B cell (primary cell): ENCODE measurements around the gene MCM6. TPM values are rescaled to one million over a fixed set of nuclear protein-coding genes. Genes with fewer than 3 reads are reported as not detected.

ENCODE experiments used
- ATAC-seq: fragments of 200-7000 bp; cut with Tn5 transposase; one replicate; pipeline ENCODE4 v1.10.0; 2021; ENCODE audit warnings: low read depth, mild to moderate bottlenecking, moderate number of reproducible peaks, moderate library complexity
- CTCF ChIA-PET: fragments of 350-600 bp; sonication (Branson Sonifier 250); formaldehyde crosslinking; loops from one replicate; lab custom pipeline; 2021; ENCODE audit warnings: antibody characterized with exemption, inconsistent platforms; lab: Charles Lee
- POLR2A ChIA-PET: fragments of 350-600 bp; sonication (Branson Sonifier 250); formaldehyde crosslinking; loops from one replicate; lab custom pipeline; 2021; ENCODE audit warnings: antibody characterized with exemption; lab: Charles Lee
- DNase-seq: peaks from one replicate; pipeline ENCODE4 v3.0.0; 2013
- H2AFZ ChIP-seq: 2 replicates; pipeline ENCODE4 v1.6.1; 2012; ENCODE audit warnings: mild to moderate bottlenecking, low read depth, low read length; ENCODE audit not compliant: insufficient read depth, poor library complexity, severe bottlenecking
- H3K27ac ChIP-seq, 2 donors: 1 replicate in 1 of 2; 2 replicates in 1 of 2; pipeline ENCODE4 v1.5.1; 2012 to 2013; ENCODE audit warnings: low read length in 2 of 2, mild to moderate bottlenecking in 2 of 2, moderate library complexity in 1 of 2
- H3K27me3 ChIP-seq, 4 experiments: fragments of 200-600 bp in 1 of 4; sonication (generic) in 1 of 4; replicated peaks in 1 of 4; 1 replicate in 2 of 4; 2 replicates in 2 of 4; pipeline versions ENCODE4 v1.6.1 to v1.7.0; 2013 to 2016; ENCODE audit warnings: low read length in 3 of 4, mild to moderate bottlenecking in 2 of 4, mixed read lengths in 1 of 4, moderate library complexity in 1 of 4; ENCODE audit not compliant: insufficient read depth in 4 of 4, control insufficient read depth in 3 of 4; ENCODE audit errors: control extremely low read depth in 1 of 4
- H3K36me3 ChIP-seq, 2 experiments: replicated peaks in 1 of 2; 1 replicate in 1 of 2; 2 replicates in 1 of 2; pipeline versions ENCODE4 v1.6.1 to v1.7.1; 2013; ENCODE audit warnings: low read length in 1 of 2; ENCODE audit not compliant: insufficient read depth in 2 of 2, control insufficient read depth in 1 of 2; ENCODE audit errors: control extremely low read depth in 1 of 2, extremely low read depth in 1 of 2
- H3K4me1 ChIP-seq, 2 donors: fragments of 200-600 bp in 1 of 2; sonication (generic) in 1 of 2; 1 replicate in 1 of 2; 2 replicates in 1 of 2; pipeline versions ENCODE4 v1.5.1 to v1.6.1; 2013 to 2017; ENCODE audit warnings: low read length in 2 of 2; ENCODE audit not compliant: control insufficient read depth in 2 of 2, insufficient read depth in 2 of 2
- H3K4me2 ChIP-seq: replicated peaks from 2 replicates; pipeline ENCODE3; 2012; ENCODE audit warnings: mild to moderate bottlenecking, low read depth, low read length; ENCODE audit not compliant: poor library complexity, severe bottlenecking
- H3K4me3 ChIP-seq, 5 experiments: fragments of 200-600 bp in 1 of 5; sonication (generic) in 1 of 5; 1 replicate in 3 of 5; 2 replicates in 2 of 5; pipeline versions ENCODE4 v1.5.1 to v1.7.0; 2011 to 2016; ENCODE audit warnings: low read length in 4 of 5, mild to moderate bottlenecking in 4 of 5, low read depth in 2 of 5, control low read depth in 1 of 5, moderate library complexity in 1 of 5; ENCODE audit not compliant: insufficient read depth in 1 of 5; ENCODE audit errors: control extremely low read depth in 1 of 5, extremely low read depth in 1 of 5
- H3K79me2 ChIP-seq: fragments of 200-600 bp; sonication (generic); one replicate; pipeline ENCODE4 v1.6.0; 2016; ENCODE audit warnings: low read length; ENCODE audit not compliant: control insufficient read depth, insufficient read depth
- H3K9ac ChIP-seq: fragments of 200-600 bp; sonication (generic); 2 replicates; pipeline ENCODE4 v1.6.1; 2017; ENCODE audit warnings: mild to moderate bottlenecking, low read length, moderate library complexity
- H3K9me3 ChIP-seq, 3 donors: one replicate each; pipeline versions ENCODE4 v1.6.1 to v1.7.1; 2013; ENCODE audit warnings: low read length in 2 of 3; ENCODE audit not compliant: control insufficient read depth in 2 of 3, insufficient read depth in 1 of 3; ENCODE audit errors: control extremely low read depth in 1 of 3
- H4K20me1 ChIP-seq: 2 replicates; pipeline ENCODE4 v1.6.0; 2012; ENCODE audit warnings: mild to moderate bottlenecking, low read length; ENCODE audit not compliant: insufficient read depth, control insufficient read depth, poor library complexity, severe bottlenecking
- H3K27ac Mint-ChIP-seq: one replicate; pipeline ENCODE4 v1.8.0; 2021; ENCODE audit warnings: mixed read lengths
- H3K27me3 Mint-ChIP-seq: one replicate; pipeline ENCODE4 v1.8.0; 2021; ENCODE audit warnings: mixed read lengths
- H3K4me1 Mint-ChIP-seq: one replicate; pipeline ENCODE4 v1.8.0; 2021; ENCODE audit warnings: mixed read lengths
- H3K4me3 Mint-ChIP-seq: one replicate; pipeline ENCODE4 v1.8.0; 2021; ENCODE audit warnings: mixed read lengths
- H3K9me3 Mint-ChIP-seq: one replicate; pipeline ENCODE4 v1.8.0; 2022; ENCODE audit warnings: mixed read lengths; ENCODE audit not compliant: insufficient read depth
- CTCF ChIP-seq: fragments of 200-600 bp; IDR thresholded peaks from one replicate; pipeline ENCODE4 v1.8.0; 2022; ENCODE audit warnings: antibody characterized with exemption, mild to moderate bottlenecking
- EZH2 ChIP-seq: IDR thresholded peaks from 2 replicates; pipeline ENCODE4 v1.6.1; 2012; ENCODE audit warnings: borderline replicate concordance, low read depth, mild to moderate bottlenecking, moderate library complexity, low read length; ENCODE audit not compliant: insufficient read depth, poor library complexity, severe bottlenecking
- WGBS: methylation state at CpG from one replicate; pipeline ENCODE4 v1.1.5; 2013; ENCODE audit warnings: missing lambda C conversion rate; ENCODE audit not compliant: insufficient coverage; 5-methylcytosine and 5-hydroxymethylcytosine counted together
- intact Hi-C: fragments of 100-400 bp; cut with micrococcal nuclease; formaldehyde crosslinking; loops from one replicate; pipeline ENCODE4 v1.10.0; 2022
- polyA plus RNA-seq: library from polyadenylated mRNA; depleted of rRNA; stranded (reverse); fragments of >200 nt; gene quantifications from 2 replicates; pipeline ENCODE4 v1.2.3, GENCODE V29; 2012
- total RNA-seq, 2 donors: library from RNA; stranded (reverse); fragments of 120-200 nt in 1 of 2; gene quantifications; 1 replicate in 1 of 2; 2 replicates in 1 of 2; pipeline versions ENCODE4 v1.2.3 to v1.2.4, GENCODE V29; 2013 to 2022

Gene MCM6
- total and polyA plus RNA-seq, 2 donors (not counting 1 experiment from before 2014, with no cell fraction given), result 2.3 to 30.0 TPM

- Histone ChIP-seq H3K79me2 (no peaks in the 10 kb centered on the region), H2AFZ (no peak overlapping the region), H3K9me3 (no peaks in the 10 kb centered on the region), H4K20me1 (no peaks in the 10 kb centered on the region), H3K36me3 (no peaks in the 10 kb centered on the region), H3K9ac (no peak overlapping the region), H3K4me3 (no peak overlapping the region), H3K27ac (no peak overlapping the region), H3K27me3 (no peaks in the 10 kb centered on the region), H3K4me1 (no peaks in the 10 kb centered on the region), H3K4me2 (no peak overlapping the region)
- no peak for TF ChIP-seq CTCF
- no peak for TF ChIP-seq EZH2
- POLR2A ChIA-PET, result no interaction called here
- CTCF ChIA-PET, result interaction anchor here (0.7 kb wide), 1 partner anchor 1384 kb away, joined by 4 read pairs; no protein-coding TSS in a partner anchor
- Mint-ChIP-seq H3K4me1 (no peaks in the 10 kb centered on the region), H3K27me3 (no peaks in the 10 kb centered on the region), H3K4me3 (no peak overlapping the region), H3K27ac (no peak overlapping the region), H3K9me3 (no peaks in the 10 kb centered on the region)
- DNase-seq, result no peak
- no peak for ATAC-seq
- WGBS, result 100% methylated on average over 2 of the region's 3 CpGs
- intact Hi-C loops, result no loop called here
Observed at GRCh38 chr2:135838502-135838901, 37.7 kb downstream of the MCM6 start.

- POLR2A ChIA-PET, result no interaction called here
- Histone ChIP-seq H3K4me3 (no peak within 1 kb of the TSS), H3K4me1 (no peaks in the 10 kb centered on the region), H4K20me1 (no peaks in the 10 kb centered on the region), H3K79me2 (no peaks in the 10 kb centered on the region), H3K27me3 (no peaks in the 10 kb centered on the region), H3K4me2 (no peak within 1 kb of the TSS), H3K27ac (no peak within 1 kb of the TSS), H2AFZ (no peak within 1 kb of the TSS), H3K9ac (no peak within 1 kb of the TSS), H3K36me3 (no peaks in the 10 kb centered on the region), H3K9me3 (no peaks in the 10 kb centered on the region)
- 100% methylated on average over 10 of the region's 12 CpGs for WGBS
- intact Hi-C loops, result no loop called here
- H3K4me1 Mint-ChIP-seq, result no peaks in the 10 kb centered on the region
- no peak within 1 kb of the TSS for H3K4me3 Mint-ChIP-seq
- H3K27ac Mint-ChIP-seq, result no peak within 1 kb of the TSS
- CTCF ChIA-PET, result no interaction called here
- no peak for DNase-seq
- H3K9me3 Mint-ChIP-seq, result no peaks in the 10 kb centered on the region
- ATAC-seq, result no peak
- TF ChIP-seq EZH2, result no peak
- no peak for TF ChIP-seq CTCF
- no peaks in the 10 kb centered on the region for H3K27me3 Mint-ChIP-seq
Observed at GRCh38 chr2:135836596-135837270, 39.5 kb downstream of the MCM6 start, which contains the start of gene LCT. Gene LCT (minus strand): TSS chr2:135837184. CDS start chr2:135837169, 15 bp downstream.
